ENCODE measurements around the gene UCK1. TPM values are rescaled to one million over a fixed set of nuclear protein-coding genes. Genes with fewer than 3 reads are reported as not detected.

UCK1 gene
- polyA plus RNA-seq, 1 donor (not counting 4 experiments of a cell fraction or from before 2014, with no cell fraction given) = 15.4 TPM

- H3K9ac ChIP-seq (ENCODE audit: control insufficient read depth, extremely low read depth, insufficient read depth, low read length) = no peak overlapping the region
- no peaks in the 10 kb centered on the region for H3K79me2 ChIP-seq (ENCODE audit: control insufficient read depth, insufficient read depth, low read length)
Measured at GRCh38 chr9:131494296-131494870, 36.7 kb downstream of the UCK1 start.

DNA sequence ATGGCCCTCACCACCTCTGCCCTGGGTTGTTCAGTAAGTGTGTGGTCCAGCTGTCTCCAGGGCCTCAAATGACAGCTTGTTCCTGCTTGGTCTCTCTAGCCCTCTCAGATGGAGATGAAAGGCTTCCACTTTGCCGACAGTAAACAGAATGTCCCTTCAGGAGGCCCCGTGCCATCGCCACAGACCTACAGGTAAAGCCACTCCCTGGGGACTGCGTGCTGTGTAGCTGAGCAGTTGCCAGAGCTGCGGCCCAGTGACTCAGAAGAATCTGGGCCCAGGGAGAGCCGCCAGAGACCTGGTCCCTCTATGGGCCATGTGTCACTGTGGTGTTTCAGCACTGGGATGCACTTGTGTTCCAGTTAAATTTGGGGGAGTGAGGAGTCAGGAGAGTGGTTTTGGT, 39.0 kb downstream of the UCK1 start:
- Histone ChIP-seq H4K20me1 (ENCODE audit: control insufficient read depth, extremely low read depth, insufficient read depth, low read length) (peaks cover 3% of the 10 kb centered on the region), H3K9me3 (ENCODE audit: control insufficient read depth, low read depth, low read length) (no peaks in the 10 kb centered on the region), H3K9ac (ENCODE audit: control insufficient read depth, extremely low read depth, insufficient read depth, low read length) (no peak overlapping the region), H3K36me3 (ENCODE audit: control insufficient read depth in 2 of 2, extremely low read depth in 1 of 2, insufficient read depth in 2 of 2, low read length in 2 of 2) (peaks cover 70 to 77% of the 10 kb centered on the region in 2 experiments), H2AFZ (ENCODE audit: control insufficient read depth, low read length) (no peak overlapping the region), H3K4me2 (ENCODE audit: control insufficient read depth, extremely low read depth, insufficient read depth, low read depth, low read length) (no peak overlapping the region), H3K4me3 (ENCODE audit: control insufficient read depth in 2 of 3, extremely low read depth in 1 of 3, insufficient read depth in 2 of 3, low read depth in 1 of 3, low read length in 3 of 3) (no peak overlapping the region), H3K9me1 (ENCODE audit: control insufficient read depth, extremely low read depth, insufficient read depth, low read length) (no peaks in the 10 kb centered on the region), H3K27me3 (ENCODE audit: control insufficient read depth, extremely low read depth, insufficient read depth, low read length) (no peaks in the 10 kb centered on the region), H3K27ac (ENCODE audit: control insufficient read depth, insufficient read depth, low read length) (no peak overlapping the region), H3K4me1 (ENCODE audit: control insufficient read depth, extremely low read depth, insufficient read depth, low read length) (no peaks in the 10 kb centered on the region), H3K79me2 (ENCODE audit: control insufficient read depth, insufficient read depth, low read length) (peaks cover 2% of the 10 kb centered on the region)
- FAIRE-seq = no peak
- DNase-seq (ENCODE audit: low read depth, low spot score) = no peak
- TF ChIP-seq, protein P1, sequence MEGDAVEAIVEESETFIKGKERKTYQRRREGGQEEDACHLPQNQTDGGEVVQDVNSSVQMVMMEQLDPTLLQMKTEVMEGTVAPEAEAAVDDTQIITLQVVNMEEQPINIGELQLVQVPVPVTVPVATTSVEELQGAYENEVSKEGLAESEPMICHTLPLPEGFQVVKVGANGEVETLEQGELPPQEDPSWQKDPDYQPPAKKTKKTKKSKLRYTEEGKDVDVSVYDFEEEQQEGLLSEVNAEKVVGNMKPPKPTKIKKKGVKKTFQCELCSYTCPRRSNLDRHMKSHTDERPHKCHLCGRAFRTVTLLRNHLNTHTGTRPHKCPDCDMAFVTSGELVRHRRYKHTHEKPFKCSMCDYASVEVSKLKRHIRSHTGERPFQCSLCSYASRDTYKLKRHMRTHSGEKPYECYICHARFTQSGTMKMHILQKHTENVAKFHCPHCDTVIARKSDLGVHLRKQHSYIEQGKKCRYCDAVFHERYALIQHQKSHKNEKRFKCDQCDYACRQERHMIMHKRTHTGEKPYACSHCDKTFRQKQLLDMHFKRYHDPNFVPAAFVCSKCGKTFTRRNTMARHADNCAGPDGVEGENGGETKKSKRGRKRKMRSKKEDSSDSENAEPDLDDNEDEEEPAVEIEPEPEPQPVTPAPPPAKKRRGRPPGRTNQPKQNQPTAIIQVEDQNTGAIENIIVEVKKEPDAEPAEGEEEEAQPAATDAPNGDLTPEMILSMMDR (optimal IDR thresholded peaks at IDR 0.05 in 1 of 3, IDR thresholded peaks at IDR 0.05 in 1 of 3, conservative IDR thresholded peaks at IDR 0.05 in 1 of 3; ENCODE audit: extremely low read depth in 1 of 3, insufficient read depth in 2 of 3, low read length in 3 of 3) = no peak
- no peak for TF ChIP-seq EZH2 (IDR thresholded peaks at IDR 0.05; ENCODE audit: low read length)
- dilution Hi-C loops (cut with MboI; ENCODE audit: extremely low pct_ligation_motif_present, low sequenced_read_pairs) = no loop called here

More at GRCh38 chr9:131494296-131494870, 36.7 kb downstream of the UCK1 start:
- no peaks in the 10 kb centered on the region for H3K9me3 ChIP-seq (ENCODE audit: control insufficient read depth, low read depth, low read length)
- no peak overlapping the region for H3K4me2 ChIP-seq (ENCODE audit: control insufficient read depth, extremely low read depth, insufficient read depth, low read depth, low read length)
- H3K27ac ChIP-seq (ENCODE audit: control insufficient read depth, insufficient read depth, low read length) = no peak overlapping the region
- FAIRE-seq (no peak), DNase-seq (ENCODE audit: low read depth, low spot score) (no peak)
- TF ChIP-seq EZH2 (IDR thresholded peaks at IDR 0.05; ENCODE audit: low read length) = no peak
- TF ChIP-seq, protein P1 (optimal IDR thresholded peaks at IDR 0.05 in 1 of 3, IDR thresholded peaks at IDR 0.05 in 1 of 3, conservative IDR thresholded peaks at IDR 0.05 in 1 of 3; ENCODE audit: extremely low read depth in 1 of 3, insufficient read depth in 2 of 3, low read length in 3 of 3) = no peak
- H3K4me1 ChIP-seq (ENCODE audit: control insufficient read depth, extremely low read depth, insufficient read depth, low read length) = no peaks in the 10 kb centered on the region
- H3K27me3 ChIP-seq (ENCODE audit: control insufficient read depth, extremely low read depth, insufficient read depth, low read length) = no peaks in the 10 kb centered on the region
- peaks cover 3% of the 10 kb centered on the region for H4K20me1 ChIP-seq (ENCODE audit: control insufficient read depth, extremely low read depth, insufficient read depth, low read length)
- H3K36me3 ChIP-seq (ENCODE audit: control insufficient read depth in 2 of 2, extremely low read depth in 1 of 2, insufficient read depth in 2 of 2, low read length in 2 of 2) = peaks cover 73 to 77% of the 10 kb centered on the region in 2 experiments
- H3K4me3 ChIP-seq (ENCODE audit: control insufficient read depth in 2 of 3, extremely low read depth in 1 of 3, insufficient read depth in 2 of 3, low read depth in 1 of 3, low read length in 3 of 3) = no peak overlapping the region
- H3K9me1 ChIP-seq (ENCODE audit: control insufficient read depth, extremely low read depth, insufficient read depth, low read length) = no peaks in the 10 kb centered on the region
- dilution Hi-C loops (cut with MboI; ENCODE audit: extremely low pct_ligation_motif_present, low sequenced_read_pairs) = no loop called here
- H2AFZ ChIP-seq (ENCODE audit: control insufficient read depth, low read length) = no peak overlapping the region

Data from keratinocyte (primary cell).